ENCODE results near the gene EHMT1.
"Not testable (repeated sequence)": the region's sequence is repeated elsewhere in the genome, so short reads cannot be mapped to it uniquely, and the experiment has no call there.

The EHMT1 gene

GRCh38 chr9:137694962-137695875 is 76.4 kb downstream of the EHMT1 start:
- no peak for DNase-seq

- DNase-seq, result no peak
Observed at GRCh38 chr9:137696136-137696925, 77.5 kb downstream of the EHMT1 start.

- DNase-seq, result no peak
Observed at GRCh38 chr9:137697193-137697592, 78.4 kb downstream of the EHMT1 start.

- DNase-seq, result no peak
Observed at GRCh38 chr9:137697832-137698231, 79.0 kb downstream of the EHMT1 start.

- no peak for DNase-seq
Observed at GRCh38 chr9:137700911-137701310, 82.1 kb downstream of the EHMT1 start.

- DNase-seq, result no peak
Observed at GRCh38 chr9:137702615-137703379, 84.0 kb downstream of the EHMT1 start.

- DNase-seq, result no peak
Observed at GRCh38 chr9:137703842-137704508, 85.2 kb downstream of the EHMT1 start.

- DNase-seq, result peak; percentile 32
Observed at GRCh38 chr9:137705443-137705863, 86.6 kb downstream of the EHMT1 start.

GRCh38 chr9:137705906-137706305 is 87.1 kb downstream of the EHMT1 start:
- no peak for DNase-seq

GRCh38 chr9:137707361-137707760 is 88.6 kb downstream of the EHMT1 start:
- no peak for DNase-seq

GRCh38 chr9:137708590-137709284 is 89.9 kb downstream of the EHMT1 start:
- DNase-seq, result no peak

- no peak for DNase-seq
Observed at GRCh38 chr9:137709411-137710101, 90.8 kb downstream of the EHMT1 start.

GRCh38 chr9:137710704-137711103 is 91.9 kb downstream of the EHMT1 start:
- no peak for DNase-seq

- no peak for DNase-seq
Observed at GRCh38 chr9:137711678-137712105, 92.9 kb downstream of the EHMT1 start.

GRCh38 chr9:137715321-137715720 is 96.5 kb downstream of the EHMT1 start:
- DNase-seq, result no peak

GRCh38 chr9:137715866-137716693 is 97.3 kb downstream of the EHMT1 start:
- not testable (repeated sequence) for DNase-seq

GRCh38 chr9:137716694-137717287 is 98.0 kb downstream of the EHMT1 start:
- DNase-seq, result no peak

GRCh38 chr9:137717776-137718327 is 99.0 kb downstream of the EHMT1 start:
- DNase-seq, result no peak

GRCh38 chr9:137719194-137719593 is 100.4 kb downstream of the EHMT1 start:
- no peak for DNase-seq
